Colonic mucosa (tissue), 4 donors: ENCODE results near the gene CRISP3. TPM values are rescaled to one million over a fixed set of nuclear protein-coding genes. Genes with fewer than 3 reads are reported as not detected.
"Not testable (repeated sequence)": the region's sequence is repeated elsewhere in the genome, so short reads cannot be mapped to it uniquely, and the experiment has no call there.

Experiments used
- DNase-seq: peaks from one replicate; pipeline ENCODE4 v3.0.0-alpha.2; 2020
- H3K27ac ChIP-seq: fragments of 200-600 bp; one replicate; pipeline ENCODE4 v1.8.0; 2021
- H3K27me3 ChIP-seq: fragments of 200-600 bp; one replicate; pipeline ENCODE4 v1.8.0; 2021
- H3K36me3 ChIP-seq: fragments of 200-600 bp; one replicate; pipeline ENCODE4 v1.8.0; 2021
- H3K4me1 ChIP-seq: fragments of 200-600 bp; one replicate; pipeline ENCODE4 v1.8.0; 2021; ENCODE audit warnings: mild to moderate bottlenecking
- H3K4me3 ChIP-seq: fragments of 200-600 bp; one replicate; pipeline ENCODE4 v1.8.0; 2021
- H3K9ac ChIP-seq, 2 donors: one replicate each; pipeline ENCODE4 v1.7.0; 2013; ENCODE audit warnings: control low read depth in 2 of 2, low read depth in 2 of 2, low read length in 2 of 2
- H3K9me3 ChIP-seq: fragments of 200-600 bp; one replicate; pipeline ENCODE4 v1.8.0; 2021
- intact Hi-C: fragments of 100-400 bp; cut with DNase I; formaldehyde crosslinking; loops from one replicate; pipeline ENCODE4 v1.14.1; 2022
- total RNA-seq, 2 donors: library from RNA; stranded (reverse); fragmentation: NEBNext Ultra II Directional in 1 of 2; extraction: Animal tissue kit (Norgen Biotek cat#: 25700) in 1 of 2; gene quantifications; one replicate each; pipeline ENCODE4 v1.2.1, GENCODE V29; 2021
- TF ChIP-seq, protein P1 (sequence below): fragments of 200-600 bp; IDR thresholded peaks from one replicate; pipeline ENCODE4 v1.8.0; 2022; ENCODE audit warnings: antibody characterized with exemption, mild to moderate bottlenecking
- donor health status: healthy.
- donor health status: DM: no; HTN: no; CAD: no.
- donor health status: DM: no; HTN: no; CAD: no.

CRISP3 gene
- total RNA-seq, 2 donors from 2014 or later: not detected

DNA sequence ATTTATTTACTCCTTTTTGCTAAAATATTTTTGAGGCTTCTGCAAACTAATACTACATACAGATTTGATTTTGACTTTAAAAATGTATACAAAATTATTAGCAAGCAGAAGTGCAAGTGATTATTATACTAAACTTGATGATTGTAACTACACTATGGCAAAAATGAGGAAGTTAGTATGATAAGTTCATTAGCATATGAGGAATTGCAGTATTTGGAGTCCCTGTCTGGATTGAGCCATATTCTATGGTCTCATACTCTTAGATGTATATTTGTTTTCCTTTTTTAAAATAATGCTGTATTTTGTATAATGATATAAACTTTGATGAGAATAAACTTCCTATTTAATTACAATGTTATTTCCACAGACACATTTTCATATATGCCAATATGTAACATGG lies 13.9 kb downstream of the CRISP3 start:
- Histone ChIP-seq H3K27ac (no peak overlapping the region), H3K9ac (no peak overlapping the region), H3K4me3 (no peak overlapping the region), H3K4me1 (no peaks in the 10 kb centered on the region), H3K36me3 (no peaks in the 10 kb centered on the region), H3K9me3 (no peaks in the 10 kb centered on the region), H3K27me3 (no peaks in the 10 kb centered on the region)
- intact Hi-C loops: no loop called here
- TF ChIP-seq, protein P1, sequence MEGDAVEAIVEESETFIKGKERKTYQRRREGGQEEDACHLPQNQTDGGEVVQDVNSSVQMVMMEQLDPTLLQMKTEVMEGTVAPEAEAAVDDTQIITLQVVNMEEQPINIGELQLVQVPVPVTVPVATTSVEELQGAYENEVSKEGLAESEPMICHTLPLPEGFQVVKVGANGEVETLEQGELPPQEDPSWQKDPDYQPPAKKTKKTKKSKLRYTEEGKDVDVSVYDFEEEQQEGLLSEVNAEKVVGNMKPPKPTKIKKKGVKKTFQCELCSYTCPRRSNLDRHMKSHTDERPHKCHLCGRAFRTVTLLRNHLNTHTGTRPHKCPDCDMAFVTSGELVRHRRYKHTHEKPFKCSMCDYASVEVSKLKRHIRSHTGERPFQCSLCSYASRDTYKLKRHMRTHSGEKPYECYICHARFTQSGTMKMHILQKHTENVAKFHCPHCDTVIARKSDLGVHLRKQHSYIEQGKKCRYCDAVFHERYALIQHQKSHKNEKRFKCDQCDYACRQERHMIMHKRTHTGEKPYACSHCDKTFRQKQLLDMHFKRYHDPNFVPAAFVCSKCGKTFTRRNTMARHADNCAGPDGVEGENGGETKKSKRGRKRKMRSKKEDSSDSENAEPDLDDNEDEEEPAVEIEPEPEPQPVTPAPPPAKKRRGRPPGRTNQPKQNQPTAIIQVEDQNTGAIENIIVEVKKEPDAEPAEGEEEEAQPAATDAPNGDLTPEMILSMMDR: no peak
- DNase-seq: no peak

DNA sequence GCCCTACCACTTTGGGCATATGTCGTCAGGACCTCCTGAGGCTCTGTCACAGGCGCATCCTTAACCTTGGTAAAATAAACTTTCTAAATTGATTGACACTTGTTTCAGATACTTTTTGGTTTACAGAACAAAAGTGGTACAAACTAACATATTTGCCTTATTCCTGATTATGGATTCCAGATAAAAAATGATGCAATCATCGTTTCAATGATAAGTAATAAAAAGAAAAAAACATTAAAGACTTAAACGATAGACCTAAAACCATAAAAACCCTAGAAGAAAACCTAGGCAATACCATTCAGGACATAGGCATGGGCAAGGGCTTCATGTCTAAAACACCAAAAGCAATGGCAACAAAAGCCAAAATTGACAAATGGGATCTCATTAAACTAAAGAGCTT lies 20.3 kb downstream of the CRISP3 start:
- H3K4me1 ChIP-seq, H3K36me3 ChIP-seq, H3K27me3 ChIP-seq, H3K9me3 ChIP-seq, DNase-seq, H3K9ac ChIP-seq, H3K27ac ChIP-seq, intact Hi-C loops, H3K4me3 ChIP-seq: not testable (repeated sequence)

DNA sequence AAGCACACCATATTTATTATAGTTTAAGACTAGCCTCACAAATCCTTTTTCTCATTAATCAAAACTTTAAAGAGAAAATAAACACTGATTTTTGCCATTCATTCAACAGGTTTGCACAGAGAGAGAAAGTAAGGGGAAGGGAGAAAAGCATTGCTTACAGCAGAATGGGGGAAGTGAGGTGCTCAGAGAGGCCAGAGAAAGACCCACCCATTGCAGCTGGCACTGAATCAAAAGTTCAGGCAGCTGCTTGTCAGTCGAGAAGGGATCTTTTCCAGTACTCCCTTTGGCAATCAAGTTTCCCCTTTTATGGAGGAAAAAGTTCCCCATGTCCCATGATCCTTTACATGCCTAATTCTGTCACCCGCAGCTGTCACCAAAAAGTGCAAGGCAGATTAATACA lies 22.9 kb downstream of the CRISP3 start:
- Histone ChIP-seq H3K4me1 (no peaks in the 10 kb centered on the region), H3K9me3 (no peaks in the 10 kb centered on the region), H3K4me3 (no peak overlapping the region), H3K9ac (no peak overlapping the region), H3K36me3 (no peaks in the 10 kb centered on the region), H3K27ac (no peak overlapping the region), H3K27me3 (no peaks in the 10 kb centered on the region)
- DNase-seq: no peak
- intact Hi-C loops: no loop called here
- TF ChIP-seq, protein P1: no peak

DNA sequence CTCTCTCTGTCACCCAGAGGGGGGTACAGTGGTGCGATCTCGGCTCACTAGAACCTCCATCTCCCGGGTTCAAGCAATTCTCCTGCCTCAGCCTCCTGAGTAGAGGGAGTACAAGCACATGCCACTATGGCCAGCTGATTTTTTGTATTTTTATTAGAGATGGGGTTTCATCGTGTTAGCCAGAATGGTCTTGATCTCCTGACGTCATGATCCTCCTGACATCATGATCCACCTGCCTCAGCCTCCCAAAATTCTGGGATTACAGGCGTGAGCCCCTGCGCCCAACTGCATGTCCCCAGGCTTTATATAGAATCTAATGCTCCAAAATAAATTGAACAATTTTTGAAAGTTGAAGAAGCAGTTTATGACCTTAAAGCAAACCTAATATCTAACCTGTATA lies 23.8 kb downstream of the CRISP3 start:
- H3K9me3 ChIP-seq: no peaks in the 10 kb centered on the region
- no peaks in the 10 kb centered on the region for H3K36me3 ChIP-seq
- no peak overlapping the region for H3K27ac ChIP-seq
- intact Hi-C loops: no loop called here
- DNase-seq: no peak
- H3K4me1 ChIP-seq: no peaks in the 10 kb centered on the region
- no peaks in the 10 kb centered on the region for H3K27me3 ChIP-seq
- no peak overlapping the region for H3K4me3 ChIP-seq
- TF ChIP-seq, protein P1: no peak
- H3K9ac ChIP-seq: no peak overlapping the region

DNA sequence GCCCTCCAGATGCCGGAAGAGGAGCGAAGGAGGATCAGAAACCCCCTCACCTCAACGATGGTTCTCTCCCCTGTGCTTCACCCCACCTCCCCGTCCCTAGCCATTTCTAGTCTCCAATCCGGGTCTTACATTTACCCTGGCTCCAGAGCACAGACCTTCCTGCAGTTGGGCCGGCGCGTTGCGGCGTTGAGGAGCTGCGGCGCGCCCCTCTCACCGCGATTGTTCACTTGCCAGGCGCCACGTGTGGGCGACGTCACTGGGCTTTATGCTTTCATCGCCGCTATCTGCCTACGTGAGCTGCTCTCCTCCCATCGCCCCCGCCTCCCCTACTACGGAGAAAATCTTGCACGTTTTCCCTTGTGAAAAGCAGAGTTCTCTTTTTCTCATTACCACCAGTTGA lies 30.8 kb downstream of the CRISP3 start, which contains the start of gene CRISP2:
TSS of gene CRISP2 (minus strand) at position 198 of the 400 bp plus-strand sequence. CDS start 4,347 bp downstream, outside the sequence.
- TF ChIP-seq, protein P1: no peak
- Histone ChIP-seq H3K27me3 (no peaks in the 10 kb centered on the region), H3K4me1 (no peaks in the 10 kb centered on the region), H3K9me3 (no peaks in the 10 kb centered on the region), H3K9ac (no peak within 1 kb of the TSS), H3K4me3 (no peak within 1 kb of the TSS), H3K36me3 (no peaks in the 10 kb centered on the region), H3K27ac (no peak within 1 kb of the TSS)
- DNase-seq: no peak
- intact Hi-C loops: no loop called here

DNA sequence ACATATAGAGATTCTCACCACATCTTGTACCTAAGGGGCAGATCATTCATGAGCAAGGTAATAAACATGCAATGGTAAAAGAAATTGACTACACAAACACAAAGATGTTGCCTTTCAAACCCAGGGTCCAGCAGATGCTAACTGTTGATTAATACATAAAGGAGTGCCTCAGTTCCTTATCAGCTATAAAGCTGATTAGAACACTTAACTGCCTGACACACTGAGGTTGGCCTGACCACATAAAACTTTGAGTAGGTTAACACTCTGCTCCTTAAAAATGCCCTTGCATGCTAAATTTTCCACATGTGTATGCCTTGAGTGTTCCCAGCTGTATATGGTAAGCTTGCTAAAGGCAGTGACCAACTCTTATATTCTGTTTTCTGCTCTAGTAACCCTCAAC lies 45.7 kb downstream of the CRISP3 start:
- Histone ChIP-seq H3K4me3 (no peak overlapping the region), H3K4me1 (no peaks in the 10 kb centered on the region), H3K27me3 (no peaks in the 10 kb centered on the region), H3K9me3 (no peaks in the 10 kb centered on the region), H3K27ac (no peak overlapping the region), H3K36me3 (no peaks in the 10 kb centered on the region), H3K9ac (no peak overlapping the region)
- TF ChIP-seq, protein P1: no peak
- no peak for DNase-seq
- intact Hi-C loops: no loop called here
